NCI-H69 (cell line): ENCODE results near the gene KIF18B.

Source experiments
- DNase-seq: peaks from one replicate; lab custom pipeline; 2025; lab: John Stamatoyannopoulos, UW

The KIF18B gene

DNA sequence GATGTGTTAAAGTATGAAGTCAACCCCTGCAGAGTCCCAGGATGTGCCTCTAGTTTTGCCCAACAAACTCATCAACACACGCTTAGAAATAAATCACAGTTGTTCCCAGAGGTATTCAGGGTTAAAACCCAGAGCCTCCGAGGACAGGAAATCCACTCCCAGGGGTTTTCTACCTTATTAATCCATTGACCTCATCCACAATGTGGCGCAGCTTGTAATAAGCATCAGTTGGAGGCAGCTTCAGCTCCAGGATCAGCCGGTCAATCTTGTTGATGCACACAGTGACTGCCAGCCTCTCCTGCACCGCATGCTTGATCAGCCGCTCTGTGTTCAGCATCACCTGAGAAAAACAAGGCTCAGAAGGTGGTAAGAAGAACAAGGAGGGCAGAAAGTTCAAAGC lies 71.8 kb downstream of the KIF18B start:
- no peak for DNase-seq
